ENCODE measurements around the gene ETV5.
A peak's percentile ranks its signal among the peaks of the same experiment; 100 is the strongest.
"Not testable (repeated sequence)": the region's sequence is repeated elsewhere in the genome, so short reads cannot be mapped to it uniquely, and the experiment has no call there.

Gene ETV5

GRCh38 chr3:186025161-186025560 lies 83.7 kb downstream of the ETV5 start:
- no peak for DNase-seq

GRCh38 chr3:186024210-186024609 lies 84.7 kb downstream of the ETV5 start:
- DNase-seq, result peak in 3 of 51 donors; percentile 1 to 18 (median 8)

GRCh38 chr3:186022931-186023330 lies 86.0 kb downstream of the ETV5 start:
- DNase-seq, result no peak

GRCh38 chr3:186021673-186022362 lies 87.1 kb downstream of the ETV5 start:
- no peak for DNase-seq

GRCh38 chr3:186021250-186021649 lies 87.6 kb downstream of the ETV5 start:
- not testable (repeated sequence) for DNase-seq

- not testable (repeated sequence) for DNase-seq
These were observed 89.6 kb downstream of the ETV5 start for GRCh38 chr3:186019288-186019687.

GRCh38 chr3:186014866-186015265 lies 94.0 kb downstream of the ETV5 start:
- no peak for DNase-seq

- peak in 4 of 51 donors; percentile 16 to 61 (median 24) for DNase-seq
These were observed 95.6 kb downstream of the ETV5 start for GRCh38 chr3:186013312-186013711.

- DNase-seq, result no peak
These were observed 96.8 kb downstream of the ETV5 start for GRCh38 chr3:186012137-186012536.

GRCh38 chr3:186004671-186005070 lies 104.2 kb downstream of the ETV5 start:
- no peak for DNase-seq

- DNase-seq, result no peak
These were observed 104.7 kb downstream of the ETV5 start for GRCh38 chr3:186004209-186004608.

GRCh38 chr3:186003610-186004009 lies 105.3 kb downstream of the ETV5 start:
- no peak for DNase-seq

GRCh38 chr3:186002884-186003472 lies 105.9 kb downstream of the ETV5 start:
- DNase-seq, result no peak

- no peak for DNase-seq
These were observed 107.0 kb downstream of the ETV5 start for GRCh38 chr3:186001842-186002241.

GRCh38 chr3:185999221-185999620 lies 109.7 kb downstream of the ETV5 start:
- DNase-seq, result no peak

GRCh38 chr3:185998136-185998535 lies 110.8 kb downstream of the ETV5 start:
- no peak for DNase-seq

- no peak for DNase-seq
These were observed 111.8 kb downstream of the ETV5 start for GRCh38 chr3:185997130-185997529.

All from hypothalamus (tissue), 51 donors.